ENCODE results near the gene TRPV3.

TRPV3 gene

GRCh38 chr17:3546521-3546920, 11.1 kb downstream of the TRPV3 start:
- DNase-seq, result no peak

- DNase-seq, result no peak
Observed at GRCh38 chr17:3545151-3545550, 12.5 kb downstream of the TRPV3 start.

- no peak for DNase-seq
Observed at GRCh38 chr17:3544365-3544764, 13.2 kb downstream of the TRPV3 start.

GRCh38 chr17:3543453-3543852, 14.2 kb downstream of the TRPV3 start:
- DNase-seq, result no peak

GRCh38 chr17:3542410-3543088, 15.1 kb downstream of the TRPV3 start:
- DNase-seq, result no peak

GRCh38 chr17:3539881-3540540, 17.6 kb downstream of the TRPV3 start:
- no peak for DNase-seq

- DNase-seq, result no peak
Observed at GRCh38 chr17:3536716-3537115, 20.9 kb downstream of the TRPV3 start.

- DNase-seq, result no peak
Observed at GRCh38 chr17:3535253-3535995, 22.2 kb downstream of the TRPV3 start.

GRCh38 chr17:3534881-3535252, 22.7 kb downstream of the TRPV3 start:
- DNase-seq, result no peak

- DNase-seq, result no peak
Observed at GRCh38 chr17:3533752-3534151, 23.9 kb downstream of the TRPV3 start.

GRCh38 chr17:3532859-3533142, 24.8 kb downstream of the TRPV3 start:
- no peak for DNase-seq

GRCh38 chr17:3532106-3532858, 25.3 kb downstream of the TRPV3 start:
- DNase-seq, result no peak

- DNase-seq, result no peak
Observed at GRCh38 chr17:3531266-3532101, 26.1 kb downstream of the TRPV3 start.

GRCh38 chr17:3529817-3530741, 27.5 kb downstream of the TRPV3 start:
- DNase-seq, result no peak

GRCh38 chr17:3528880-3529511, 28.6 kb downstream of the TRPV3 start:
- no peak for DNase-seq

- DNase-seq, result no peak
Observed at GRCh38 chr17:3528403-3528851, 29.2 kb downstream of the TRPV3 start.

GRCh38 chr17:3527896-3528295, 29.7 kb downstream of the TRPV3 start:
- DNase-seq, result no peak

GRCh38 chr17:3527468-3527867, 30.1 kb downstream of the TRPV3 start:
- no peak for DNase-seq

- no peak for DNase-seq
Observed at GRCh38 chr17:3526971-3527370, 30.6 kb downstream of the TRPV3 start.

GRCh38 chr17:3526491-3526890, 31.1 kb downstream of the TRPV3 start:
- no peak for DNase-seq

GRCh38 chr17:3524024-3524423, 33.6 kb downstream of the TRPV3 start:
- no peak for DNase-seq
